H1 (cell line): ENCODE measurements around the gene OR8B12. TPM values are rescaled to one million over a fixed set of nuclear protein-coding genes. Genes with fewer than 3 reads are reported as not detected.

ENCODE experiments used
- CEBPB ChIP-seq: IDR thresholded peaks from 2 replicates; pipeline ENCODE4 v1.6.1; 2012; ENCODE audit warnings: low read depth, low read length
- PHF8 ChIP-seq: fragments of 200-600 bp; sonication (generic); conservative IDR thresholded peaks from 2 replicates; pipeline ENCODE4 v1.7.1; 2012; ENCODE audit warnings: low read depth, mild to moderate bottlenecking, inconsistent platforms, low read length, moderate library complexity
- polyA plus RNA-seq, 7 experiments: library from polyadenylated mRNA; depleted of rRNA in 3 of 7; stranded (reverse) in 5 of 7; unstranded in 2 of 7; fragments of >200 nt in 5 of 7; fragments of 200-250 nt in 2 of 7; gene quantifications; 1 replicate in 5 of 7; 2 replicates in 1 of 7; 4 replicates in 1 of 7; pipeline versions ENCODE4 v1.2.1 to v1.2.3, GENCODE V29; 2011 to 2013; ENCODE audit warnings: missing spikeins in 2 of 7, mixed read lengths in 2 of 7
- total RNA-seq: library from RNA; stranded (reverse); fragmentation: NEBNext Ultra II Directional; extraction: Animal tissue kit (Norgen Biotek cat#: 25700); gene quantifications from 2 replicates; pipeline ENCODE4 v1.2.1, GENCODE V29; 2021

Gene OR8B12
- total and polyA plus RNA-seq, 2 of the 8 experiments (the other 6 are each of a cell fraction or from before 2014, with no cell fraction given) = not detected

- TF ChIP-seq PHF8 (no peak), CEBPB (no peak)
Observed at GRCh38 chr11:124584681-124585372, 41.4 kb upstream of the OR8B12 start (continued).
